Measurements from ENCODE around the gene GARNL3. TPM values are rescaled to one million over a fixed set of nuclear protein-coding genes. Genes with fewer than 3 reads are reported as not detected.

GARNL3 gene
- total and polyA plus RNA-seq, 2 donors (not counting 1 experiment from before 2014, with no cell fraction given): 1.5 to 12.6 TPM

- POLR2A ChIA-PET: no interaction called here
These were observed 72.2 kb downstream of the GARNL3 start for GRCh38 chr9:127336506-127337352.

DNA sequence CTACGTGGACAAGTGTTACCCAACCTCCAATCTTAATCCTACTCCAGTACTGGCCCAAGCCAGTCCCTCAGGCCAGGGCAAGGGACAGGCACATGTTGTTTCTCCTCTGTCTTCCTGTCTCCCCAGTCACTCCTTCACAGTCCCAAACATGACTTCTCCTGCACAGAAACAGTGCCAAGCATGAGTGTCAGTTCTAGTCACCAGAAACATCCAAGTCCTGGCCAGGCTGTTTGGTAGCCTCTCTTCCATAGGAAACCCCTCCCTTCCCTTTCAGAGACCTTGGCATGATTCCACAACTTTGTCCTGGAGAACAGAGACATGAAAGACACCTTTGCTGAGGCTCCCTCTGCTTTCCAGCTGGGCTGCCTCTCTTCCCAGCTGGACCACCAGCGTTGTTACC, 76.1 kb downstream of the GARNL3 start:
- H3K27ac ChIP-seq (ENCODE audit: low read length in 2 of 2): no peak overlapping the region
- intact Hi-C loops (cut with micrococcal nuclease): no loop called here
- no peak for DNase-seq
- ATAC-seq (ENCODE audit: low read depth): no peak
- Mint-ChIP-seq H3K4me3 (no peak overlapping the region), H3K27me3 (no peaks in the 10 kb centered on the region), H3K4me1 (no peaks in the 10 kb centered on the region), H3K27ac (no peak overlapping the region), H3K9me3 (ENCODE audit: insufficient read depth) (no peaks in the 10 kb centered on the region)
- no peak overlapping the region for H3K4me2 ChIP-seq (replicated peaks; ENCODE audit: low read depth, low read length, poor library complexity, severe bottlenecking)
- H3K4me3 ChIP-seq (ENCODE audit: control extremely low read depth in 1 of 5, extremely low read depth in 1 of 5, insufficient read depth in 1 of 5, low read depth in 2 of 5, low read length in 4 of 5): no peak overlapping the region
- no peaks in the 10 kb centered on the region for H3K4me1 ChIP-seq (ENCODE audit: control insufficient read depth in 2 of 2, insufficient read depth in 2 of 2, low read length in 2 of 2)
- H3K79me2 ChIP-seq (ENCODE audit: control insufficient read depth, insufficient read depth, low read length): no peaks in the 10 kb centered on the region
- H3K36me3 ChIP-seq (replicated peaks in 1 of 2; ENCODE audit: control extremely low read depth in 1 of 2, control insufficient read depth in 1 of 2, extremely low read depth in 1 of 2, insufficient read depth in 2 of 2, low read length in 1 of 2): no peaks in the 10 kb centered on the region
- WGBS (ENCODE audit: insufficient coverage): 91% methylated on average over 2 of the region's 2 CpGs
- ChIA-PET CTCF (no interaction called here), POLR2A (no interaction called here)
- no peaks in the 10 kb centered on the region for H3K27me3 ChIP-seq (replicated peaks in 1 of 4; ENCODE audit: control extremely low read depth in 1 of 4, control insufficient read depth in 3 of 4, insufficient read depth in 4 of 4, low read length in 3 of 4)
- TF ChIP-seq EZH2 (IDR thresholded peaks at IDR 0.05; ENCODE audit: borderline replicate concordance, insufficient read depth, low read depth, low read length, poor library complexity, severe bottlenecking) (no peak), CTCF (IDR thresholded peaks at IDR 0.05) (no peak)
- H3K9ac ChIP-seq (ENCODE audit: low read length): no peak overlapping the region
- H3K9me3 ChIP-seq (ENCODE audit: control extremely low read depth in 1 of 3, control insufficient read depth in 2 of 3, insufficient read depth in 1 of 3, low read length in 2 of 3): no peaks in the 10 kb centered on the region
- no peak overlapping the region for H2AFZ ChIP-seq (ENCODE audit: insufficient read depth, low read depth, low read length, poor library complexity, severe bottlenecking)
- no peaks in the 10 kb centered on the region for H4K20me1 ChIP-seq (ENCODE audit: control insufficient read depth, insufficient read depth, low read length, poor library complexity, severe bottlenecking)

More at GRCh38 chr9:127336506-127337352, 72.2 kb downstream of the GARNL3 start:
- Histone ChIP-seq H3K4me3 (ENCODE audit: control extremely low read depth in 1 of 5, extremely low read depth in 1 of 5, insufficient read depth in 1 of 5, low read depth in 2 of 5, low read length in 4 of 5) (no peak overlapping the region), H2AFZ (ENCODE audit: insufficient read depth, low read depth, low read length, poor library complexity, severe bottlenecking) (no peak overlapping the region), H4K20me1 (ENCODE audit: control insufficient read depth, insufficient read depth, low read length, poor library complexity, severe bottlenecking) (no peaks in the 10 kb centered on the region), H3K4me1 (ENCODE audit: control insufficient read depth in 2 of 2, insufficient read depth in 2 of 2, low read length in 2 of 2) (no peaks in the 10 kb centered on the region), H3K27me3 (replicated peaks in 1 of 4; ENCODE audit: control extremely low read depth in 1 of 4, control insufficient read depth in 3 of 4, insufficient read depth in 4 of 4, low read length in 3 of 4) (no peaks in the 10 kb centered on the region), H3K4me2 (replicated peaks; ENCODE audit: low read depth, low read length, poor library complexity, severe bottlenecking) (no peak overlapping the region), H3K27ac (ENCODE audit: low read length in 2 of 2) (no peak overlapping the region), H3K79me2 (ENCODE audit: control insufficient read depth, insufficient read depth, low read length) (no peaks in the 10 kb centered on the region), H3K9ac (ENCODE audit: low read length) (no peak overlapping the region), H3K36me3 (replicated peaks in 1 of 2; ENCODE audit: control extremely low read depth in 1 of 2, control insufficient read depth in 1 of 2, extremely low read depth in 1 of 2, insufficient read depth in 2 of 2, low read length in 1 of 2) (no peaks in the 10 kb centered on the region), H3K9me3 (ENCODE audit: control extremely low read depth in 1 of 3, control insufficient read depth in 2 of 3, insufficient read depth in 1 of 3, low read length in 2 of 3) (no peaks in the 10 kb centered on the region)
- Mint-ChIP-seq H3K4me3 (no peak overlapping the region), H3K27me3 (no peaks in the 10 kb centered on the region), H3K4me1 (no peaks in the 10 kb centered on the region), H3K9me3 (ENCODE audit: insufficient read depth) (no peaks in the 10 kb centered on the region), H3K27ac (no peak overlapping the region)
- CTCF ChIA-PET: interaction anchor here (1.4 kb wide), 1 partner anchor 8 kb away, joined by 3 read pairs; no protein-coding TSS in a partner anchor
- intact Hi-C loops (cut with micrococcal nuclease): no loop called here
- no peak for TF ChIP-seq EZH2 (IDR thresholded peaks at IDR 0.05; ENCODE audit: borderline replicate concordance, insufficient read depth, low read depth, low read length, poor library complexity, severe bottlenecking)
- no peak for ATAC-seq (ENCODE audit: low read depth)
- DNase-seq: no peak
- WGBS (ENCODE audit: insufficient coverage): no CpG with 5 or more reads among the region's 3 CpGs
